MM.1S (cell line): ENCODE results near the gene EEF2K.

Experiments used
- DNase-seq: peaks from one replicate; pipeline ENCODE4 v3.0.0-alpha.2; 2015
- H2AFZ ChIP-seq: fragments of 300-600 bp; sonication (generic); 2 replicates; pipeline ENCODE4 v1.6.0; 2016; ENCODE audit warnings: antibody characterized with exemption, low read length
- H3F3A ChIP-seq: fragments of 300-600 bp; sonication (generic); 2 replicates; pipeline ENCODE4 v1.6.1; 2016; ENCODE audit warnings: mild to moderate bottlenecking, antibody characterized with exemption, low read length, moderate library complexity, mixed read lengths; ENCODE audit not compliant: insufficient read depth
- H3K27ac ChIP-seq: fragments of 300-600 bp; sonication (generic); 2 replicates; pipeline ENCODE4 v1.5.1; 2016; ENCODE audit warnings: mild to moderate bottlenecking, low read length
- H3K27me3 ChIP-seq: fragments of 300-600 bp; sonication (generic); replicated peaks from 2 replicates; pipeline ENCODE4 v1.6.0; 2016; ENCODE audit warnings: low read length; ENCODE audit not compliant: insufficient read depth
- H3K36me3 ChIP-seq: fragments of 300-600 bp; sonication (generic); replicated peaks from 2 replicates; pipeline ENCODE4 v1.6.1; 2016; ENCODE audit warnings: mild to moderate bottlenecking, low read length, mixed read lengths; ENCODE audit not compliant: insufficient read depth
- H3K4me1 ChIP-seq: fragments of 300-600 bp; sonication (generic); 2 replicates; pipeline ENCODE4 v1.6.1; 2016; ENCODE audit warnings: low read length, mixed read lengths
- H3K4me2 ChIP-seq: fragments of 300-600 bp; sonication (generic); 2 replicates; pipeline ENCODE4 v1.6.0; 2016; ENCODE audit warnings: low read depth, low read length
- H3K4me3 ChIP-seq: fragments of 300-600 bp; sonication (generic); 2 replicates; pipeline ENCODE4 v1.5.1; 2016; ENCODE audit warnings: low read length, mixed read lengths
- H3K79me2 ChIP-seq: fragments of 300-600 bp; sonication (generic); 2 replicates; pipeline ENCODE4 v1.6.1; 2016; ENCODE audit warnings: mixed run types, low read length, mixed read lengths
- H3K9ac ChIP-seq: fragments of 300-600 bp; sonication (generic); 2 replicates; pipeline ENCODE4 v1.6.1; 2016; ENCODE audit warnings: low read length, mixed read lengths
- H3K9me2 ChIP-seq: fragments of 300-600 bp; sonication (generic); replicated peaks from 2 replicates; pipeline ENCODE4 v1.6.1; 2016; ENCODE audit warnings: mild to moderate bottlenecking, low read length, mixed read lengths; ENCODE audit not compliant: insufficient read depth
- H3K9me3 ChIP-seq: fragments of 300-600 bp; sonication (generic); replicated peaks from 2 replicates; pipeline ENCODE4 v1.6.1; 2016; ENCODE audit warnings: mild to moderate bottlenecking, low read length, mixed read lengths; ENCODE audit not compliant: insufficient read depth
- H4K20me1 ChIP-seq: fragments of 300-600 bp; sonication (generic); 2 replicates; pipeline ENCODE4 v1.6.1; 2016; ENCODE audit warnings: mild to moderate bottlenecking, low read length, moderate library complexity, mixed read lengths; ENCODE audit not compliant: insufficient read depth
- EZH2 ChIP-seq: fragments of 300-600 bp; sonication (generic); optimal IDR thresholded peaks from 2 replicates; pipeline ENCODE3; 2017; ENCODE audit warnings: low read depth, mild to moderate bottlenecking, antibody characterized with exemption, low read length, mixed read lengths
- EZH2phosphoT487 ChIP-seq: fragments of 300-600 bp; sonication (generic); IDR thresholded peaks from 2 replicates; pipeline ENCODE4 v1.6.1; 2018; ENCODE audit warnings: antibody characterized with exemption, low read length
- TF ChIP-seq, protein P1 (sequence below): fragments of 300-600 bp; sonication (generic); IDR thresholded peaks from 2 replicates; pipeline ENCODE4 v1.5.1; 2016; ENCODE audit warnings: antibody characterized with exemption, low read length, mixed read lengths

The EEF2K gene

DNA sequence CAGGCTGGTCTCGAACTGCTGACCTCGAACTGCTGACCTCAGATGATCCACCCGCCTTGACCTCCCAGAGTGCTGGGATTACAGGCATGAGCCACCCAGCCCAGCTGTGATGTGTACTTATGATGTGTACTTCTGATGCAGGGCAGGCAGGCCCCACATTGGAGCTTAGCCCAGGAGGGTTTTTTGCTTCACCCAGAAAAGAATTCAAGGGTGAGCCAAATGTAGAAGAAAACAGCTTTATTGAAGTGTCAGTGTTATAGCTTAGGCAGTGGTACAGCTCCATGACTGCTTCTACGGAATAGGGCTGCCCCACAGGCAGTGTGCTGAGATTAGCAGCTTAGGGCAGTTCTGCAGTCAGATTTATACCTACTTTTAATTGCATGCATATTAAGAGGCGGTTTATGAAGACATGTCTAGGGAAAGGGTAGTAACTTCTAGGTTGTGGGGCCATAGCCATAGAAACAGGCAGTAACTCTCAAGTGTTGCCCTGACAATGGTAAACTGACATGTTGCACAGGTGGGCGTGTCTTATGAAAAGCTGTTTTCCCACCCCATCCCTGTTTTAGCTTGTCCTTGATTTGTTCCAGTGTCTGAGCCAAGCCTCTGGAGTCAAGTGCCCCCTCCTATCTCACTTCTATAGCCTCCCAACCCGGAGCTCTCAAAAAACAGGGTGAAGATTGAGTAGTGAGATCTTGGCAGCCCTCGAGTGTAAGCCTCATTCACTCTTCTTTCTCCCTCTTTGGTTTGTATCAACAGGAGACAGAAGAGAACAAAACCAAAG, 67.0 kb downstream of the EEF2K start:
- Histone ChIP-seq H3K27ac (no peak overlapping the region), H3K36me3 (no peaks in the 10 kb centered on the region), H2AFZ (no peak overlapping the region), H3F3A (no peaks in the 10 kb centered on the region), H3K4me3 (no peak overlapping the region), H3K4me2 (no peak overlapping the region), H3K9me3 (no peaks in the 10 kb centered on the region), H3K27me3 (no peaks in the 10 kb centered on the region), H4K20me1 (no peaks in the 10 kb centered on the region), H3K79me2 (no peaks in the 10 kb centered on the region), H3K4me1 (no peaks in the 10 kb centered on the region), H3K9me2 (no peaks in the 10 kb centered on the region), H3K9ac (no peak overlapping the region)
- no peak for DNase-seq
- TF ChIP-seq EZH2, result no peak
- TF ChIP-seq EZH2phosphoT487, result no peak

DNA sequence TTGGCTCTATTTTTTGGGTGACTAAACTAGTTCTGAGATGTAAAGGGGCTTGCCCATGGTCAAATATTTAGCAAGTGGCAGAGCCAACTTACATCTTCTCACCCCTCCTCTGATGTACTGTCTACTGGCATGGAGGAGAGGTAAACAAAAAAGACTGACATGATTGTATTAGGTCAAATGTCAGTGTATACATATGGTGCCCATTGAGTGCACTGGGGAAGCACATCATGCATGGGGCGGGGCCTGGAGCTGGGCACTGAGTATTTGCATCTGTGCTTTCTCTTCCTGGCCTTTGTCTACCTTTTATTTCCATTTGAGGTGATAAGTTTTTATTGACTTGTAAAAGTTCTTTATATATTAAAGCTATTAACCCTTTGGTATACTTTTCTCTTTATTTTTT, 68.8 kb downstream of the EEF2K start:
- Histone ChIP-seq H3K9me2 (no peaks in the 10 kb centered on the region), H3K79me2 (no peaks in the 10 kb centered on the region), H3K27ac (no peak overlapping the region), H3K9ac (no peak overlapping the region), H3K4me3 (no peak overlapping the region), H3K9me3 (no peaks in the 10 kb centered on the region), H3K4me2 (no peak overlapping the region), H3K4me1 (no peaks in the 10 kb centered on the region), H2AFZ (no peak overlapping the region), H3K27me3 (no peaks in the 10 kb centered on the region), H3K36me3 (no peaks in the 10 kb centered on the region), H3F3A (no peaks in the 10 kb centered on the region), H4K20me1 (no peaks in the 10 kb centered on the region)
- TF ChIP-seq EZH2 (no peak), EZH2phosphoT487 (no peak)
- TF ChIP-seq, protein P1, sequence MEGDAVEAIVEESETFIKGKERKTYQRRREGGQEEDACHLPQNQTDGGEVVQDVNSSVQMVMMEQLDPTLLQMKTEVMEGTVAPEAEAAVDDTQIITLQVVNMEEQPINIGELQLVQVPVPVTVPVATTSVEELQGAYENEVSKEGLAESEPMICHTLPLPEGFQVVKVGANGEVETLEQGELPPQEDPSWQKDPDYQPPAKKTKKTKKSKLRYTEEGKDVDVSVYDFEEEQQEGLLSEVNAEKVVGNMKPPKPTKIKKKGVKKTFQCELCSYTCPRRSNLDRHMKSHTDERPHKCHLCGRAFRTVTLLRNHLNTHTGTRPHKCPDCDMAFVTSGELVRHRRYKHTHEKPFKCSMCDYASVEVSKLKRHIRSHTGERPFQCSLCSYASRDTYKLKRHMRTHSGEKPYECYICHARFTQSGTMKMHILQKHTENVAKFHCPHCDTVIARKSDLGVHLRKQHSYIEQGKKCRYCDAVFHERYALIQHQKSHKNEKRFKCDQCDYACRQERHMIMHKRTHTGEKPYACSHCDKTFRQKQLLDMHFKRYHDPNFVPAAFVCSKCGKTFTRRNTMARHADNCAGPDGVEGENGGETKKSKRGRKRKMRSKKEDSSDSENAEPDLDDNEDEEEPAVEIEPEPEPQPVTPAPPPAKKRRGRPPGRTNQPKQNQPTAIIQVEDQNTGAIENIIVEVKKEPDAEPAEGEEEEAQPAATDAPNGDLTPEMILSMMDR, result no peak
- no peak for DNase-seq

DNA sequence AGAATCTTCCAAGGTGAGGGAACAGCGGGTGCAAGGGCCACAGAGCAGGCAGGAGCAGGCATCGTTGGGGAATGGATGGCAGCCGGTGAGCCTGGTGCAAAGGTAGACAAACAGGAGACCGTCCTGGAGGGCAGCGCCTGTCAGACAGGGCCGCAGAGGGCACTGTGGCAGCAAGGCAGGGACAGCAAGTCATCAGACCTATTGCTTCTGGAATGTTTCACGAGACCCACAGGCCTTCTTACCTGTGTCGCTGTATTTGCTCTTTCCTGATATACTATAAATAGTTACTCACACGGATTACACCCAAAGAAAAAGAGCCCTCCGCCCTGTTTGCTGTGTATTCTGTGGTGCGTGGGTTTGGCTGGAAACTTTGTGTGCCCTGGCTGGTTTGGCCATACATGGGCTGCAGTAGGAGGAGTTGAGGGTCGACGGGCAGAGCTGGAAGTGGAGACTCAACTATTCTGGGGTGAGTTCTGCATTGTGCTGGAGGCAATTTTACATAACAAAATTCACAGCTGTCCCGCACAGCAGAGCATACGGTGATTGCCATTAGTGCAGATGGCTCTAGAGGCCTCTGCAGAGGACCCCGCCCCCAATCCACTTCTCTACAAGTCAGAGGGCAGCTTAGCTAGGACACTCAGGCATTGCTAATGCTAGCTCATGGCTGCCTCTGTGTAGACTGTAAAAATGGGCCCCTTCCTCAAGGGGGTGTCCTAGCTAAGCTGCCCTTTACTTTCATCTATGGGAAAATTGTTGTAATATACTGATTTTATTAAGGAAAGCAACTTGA, 72.6 kb downstream of the EEF2K start:
- Histone ChIP-seq H3K9ac (no peak overlapping the region), H3K36me3 (no peaks in the 10 kb centered on the region), H3K9me2 (no peaks in the 10 kb centered on the region), H3K4me1 (no peaks in the 10 kb centered on the region), H3K4me3 (no peak overlapping the region), H4K20me1 (no peaks in the 10 kb centered on the region), H3K27me3 (no peaks in the 10 kb centered on the region), H2AFZ (no peak overlapping the region), H3K27ac (no peak overlapping the region), H3K9me3 (no peaks in the 10 kb centered on the region), H3K4me2 (no peak overlapping the region), H3K79me2 (no peaks in the 10 kb centered on the region), H3F3A (no peaks in the 10 kb centered on the region)
- no peak for DNase-seq
- TF ChIP-seq EZH2phosphoT487 (no peak), EZH2 (no peak)
- TF ChIP-seq, protein P1, result no peak
